ENCODE results near the gene CCL4.

DNA sequence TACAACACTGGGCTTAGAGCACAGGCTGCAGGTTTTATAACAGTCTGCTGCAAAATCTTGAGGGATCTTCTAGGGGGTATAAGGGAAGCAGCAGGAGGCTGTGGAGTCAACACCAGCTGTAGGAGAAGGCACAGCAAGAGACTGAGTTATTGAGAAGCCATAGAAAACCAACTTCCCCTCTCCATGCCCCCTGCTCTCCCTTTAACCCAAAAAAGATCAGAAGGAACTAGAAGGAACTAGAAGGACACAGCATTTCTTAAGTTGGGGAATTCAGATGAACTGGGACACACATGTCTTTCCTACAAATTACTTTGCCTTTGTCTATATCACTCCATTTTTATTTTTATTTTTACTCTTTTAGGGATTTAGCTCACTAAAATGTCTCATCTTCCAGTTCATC, 45.7 kb upstream of the CCL4 start:
- TF ChIP-seq, protein P1, sequence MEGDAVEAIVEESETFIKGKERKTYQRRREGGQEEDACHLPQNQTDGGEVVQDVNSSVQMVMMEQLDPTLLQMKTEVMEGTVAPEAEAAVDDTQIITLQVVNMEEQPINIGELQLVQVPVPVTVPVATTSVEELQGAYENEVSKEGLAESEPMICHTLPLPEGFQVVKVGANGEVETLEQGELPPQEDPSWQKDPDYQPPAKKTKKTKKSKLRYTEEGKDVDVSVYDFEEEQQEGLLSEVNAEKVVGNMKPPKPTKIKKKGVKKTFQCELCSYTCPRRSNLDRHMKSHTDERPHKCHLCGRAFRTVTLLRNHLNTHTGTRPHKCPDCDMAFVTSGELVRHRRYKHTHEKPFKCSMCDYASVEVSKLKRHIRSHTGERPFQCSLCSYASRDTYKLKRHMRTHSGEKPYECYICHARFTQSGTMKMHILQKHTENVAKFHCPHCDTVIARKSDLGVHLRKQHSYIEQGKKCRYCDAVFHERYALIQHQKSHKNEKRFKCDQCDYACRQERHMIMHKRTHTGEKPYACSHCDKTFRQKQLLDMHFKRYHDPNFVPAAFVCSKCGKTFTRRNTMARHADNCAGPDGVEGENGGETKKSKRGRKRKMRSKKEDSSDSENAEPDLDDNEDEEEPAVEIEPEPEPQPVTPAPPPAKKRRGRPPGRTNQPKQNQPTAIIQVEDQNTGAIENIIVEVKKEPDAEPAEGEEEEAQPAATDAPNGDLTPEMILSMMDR (IDR thresholded peaks at IDR 0.05): no peak
- no peak for TF ChIP-seq POLR2A (IDR thresholded peaks at IDR 0.05)

All from uterus (tissue), 2 donors.